LNCaP clone FGC (cell line): ENCODE results near the gene MRTFB.

Experiments
- DNase-seq: peaks from one replicate; pipeline ENCODE4 v3.0.0-alpha.2; 2011; ENCODE audit warnings: low read depth
- H3K4me3 ChIP-seq: 2 replicates; pipeline ENCODE4 v1.5.1; 2011; ENCODE audit warnings: mild to moderate bottlenecking, low read depth, low read length, control low read depth
- TF ChIP-seq, protein P1 (sequence below): IDR thresholded peaks from 2 replicates; pipeline ENCODE4 v1.5.1; 2012; ENCODE audit warnings: mild to moderate bottlenecking; ENCODE audit not compliant: control insufficient read depth, insufficient read depth; ENCODE audit errors: extremely low read depth

MRTFB gene

DNA sequence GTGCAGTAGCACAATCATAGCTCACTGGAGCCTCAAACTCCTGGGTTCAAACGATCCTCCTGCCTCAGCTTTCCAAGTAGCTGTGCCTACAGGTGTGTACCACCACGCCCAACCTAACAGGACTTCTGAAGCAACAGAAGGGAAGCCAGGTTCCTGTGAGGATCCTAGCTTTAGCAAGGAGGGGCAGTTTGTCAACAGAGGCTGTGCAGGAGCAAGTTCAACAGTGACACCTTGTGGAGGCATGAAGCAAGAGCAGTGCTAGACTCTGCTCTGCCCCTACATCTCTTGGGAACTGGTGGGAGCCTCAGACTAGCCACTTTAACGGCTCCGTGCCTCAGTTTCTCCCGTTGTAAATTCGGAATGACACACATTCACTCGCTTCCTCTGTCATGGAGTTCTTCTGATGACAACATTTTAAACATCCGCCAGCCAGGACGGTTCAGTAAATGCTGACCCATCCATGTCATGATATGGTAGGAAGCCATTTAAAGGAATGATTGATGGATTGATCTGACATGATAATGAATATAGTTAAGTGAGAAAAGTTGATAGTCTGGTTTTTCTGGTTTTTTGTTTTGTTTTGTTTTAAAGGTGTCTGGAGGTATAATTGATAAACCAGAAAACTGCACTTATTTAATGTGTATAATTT, 218.7 kb downstream of the MRTFB start:
- DNase-seq, result no peak
- no peak overlapping the region for H3K4me3 ChIP-seq
- TF ChIP-seq, protein P1, sequence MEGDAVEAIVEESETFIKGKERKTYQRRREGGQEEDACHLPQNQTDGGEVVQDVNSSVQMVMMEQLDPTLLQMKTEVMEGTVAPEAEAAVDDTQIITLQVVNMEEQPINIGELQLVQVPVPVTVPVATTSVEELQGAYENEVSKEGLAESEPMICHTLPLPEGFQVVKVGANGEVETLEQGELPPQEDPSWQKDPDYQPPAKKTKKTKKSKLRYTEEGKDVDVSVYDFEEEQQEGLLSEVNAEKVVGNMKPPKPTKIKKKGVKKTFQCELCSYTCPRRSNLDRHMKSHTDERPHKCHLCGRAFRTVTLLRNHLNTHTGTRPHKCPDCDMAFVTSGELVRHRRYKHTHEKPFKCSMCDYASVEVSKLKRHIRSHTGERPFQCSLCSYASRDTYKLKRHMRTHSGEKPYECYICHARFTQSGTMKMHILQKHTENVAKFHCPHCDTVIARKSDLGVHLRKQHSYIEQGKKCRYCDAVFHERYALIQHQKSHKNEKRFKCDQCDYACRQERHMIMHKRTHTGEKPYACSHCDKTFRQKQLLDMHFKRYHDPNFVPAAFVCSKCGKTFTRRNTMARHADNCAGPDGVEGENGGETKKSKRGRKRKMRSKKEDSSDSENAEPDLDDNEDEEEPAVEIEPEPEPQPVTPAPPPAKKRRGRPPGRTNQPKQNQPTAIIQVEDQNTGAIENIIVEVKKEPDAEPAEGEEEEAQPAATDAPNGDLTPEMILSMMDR, result peak; percentile 68

DNA sequence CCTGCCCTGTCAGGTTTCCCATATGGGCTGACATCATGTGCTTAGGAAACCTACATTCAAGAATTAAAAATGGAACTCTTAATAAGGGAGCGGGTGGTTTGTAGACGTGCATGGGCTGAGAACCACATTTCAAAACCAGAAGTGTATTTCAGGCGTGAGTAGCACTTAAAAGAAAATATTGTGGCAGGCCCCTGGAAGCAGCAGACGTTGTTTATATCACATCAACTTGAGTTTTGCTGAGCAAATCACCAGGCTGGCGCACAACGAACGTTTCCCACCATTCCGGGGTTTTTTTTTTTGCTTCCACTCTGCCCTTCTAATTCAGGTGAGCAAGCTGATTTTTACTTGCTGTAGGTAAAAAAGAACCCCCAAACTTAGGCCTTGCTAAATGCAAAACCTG, 220.2 kb downstream of the MRTFB start:
- TF ChIP-seq, protein P1, result no peak
- no peak overlapping the region for H3K4me3 ChIP-seq
- no peak for DNase-seq

DNA sequence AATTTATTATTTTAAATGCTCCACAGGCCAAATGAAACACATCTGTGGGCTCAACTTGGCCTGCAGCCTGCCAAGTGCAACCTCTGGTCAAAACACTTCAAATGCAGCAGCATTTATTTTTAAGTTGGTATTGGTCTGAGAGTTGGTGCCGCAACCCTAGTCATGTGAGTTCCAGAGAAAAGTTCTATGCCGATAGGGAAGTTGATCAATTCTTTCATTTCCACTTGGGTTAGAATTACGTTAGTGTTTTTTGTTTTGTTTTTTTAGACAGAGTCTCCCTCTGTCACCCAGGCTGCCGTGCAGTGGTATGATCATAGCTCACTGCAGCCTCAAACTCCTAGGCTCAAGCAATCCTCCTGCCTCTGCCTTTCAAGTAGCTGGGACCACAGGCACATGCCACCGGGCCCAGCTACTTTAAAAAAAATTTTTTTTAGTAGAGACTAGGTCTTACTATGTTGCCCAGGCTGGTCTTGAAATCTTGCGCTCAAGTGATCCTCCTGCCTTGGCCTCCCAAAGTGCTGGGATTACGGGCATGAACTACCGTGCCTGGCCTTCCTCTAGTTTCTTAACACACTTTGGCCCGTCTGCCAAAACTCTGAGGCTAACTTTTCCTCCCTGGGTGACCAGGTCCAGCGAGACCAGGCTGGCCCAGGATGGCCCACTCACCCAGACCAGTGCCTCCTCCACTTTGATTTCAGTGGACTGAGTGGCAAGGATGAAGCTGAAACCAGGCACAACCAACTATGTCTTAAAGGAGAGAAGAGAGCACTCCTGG, 221.1 kb downstream of the MRTFB start:
- TF ChIP-seq, protein P1, result no peak
- no peak for DNase-seq
- no peak overlapping the region for H3K4me3 ChIP-seq

DNA sequence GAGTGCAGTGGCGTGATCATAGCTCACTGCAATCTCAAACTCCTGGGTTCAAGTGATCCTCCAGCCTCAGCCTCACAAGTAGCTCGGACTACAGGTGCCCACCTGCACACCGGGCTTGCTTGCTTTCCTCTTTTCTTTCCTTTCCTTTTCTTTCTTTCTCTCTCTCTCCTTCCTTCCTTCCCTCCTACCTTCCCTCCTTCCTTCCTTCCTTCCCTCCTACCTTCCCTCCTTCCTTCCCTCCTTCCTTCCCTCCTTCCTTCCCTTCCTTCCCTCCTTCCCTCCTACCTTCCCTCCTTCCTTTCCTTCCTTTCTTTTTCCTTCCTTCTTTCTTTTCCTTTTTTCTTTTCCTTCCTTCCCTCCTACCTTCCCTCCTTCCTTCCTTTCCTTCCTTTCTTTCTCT, 225.5 kb downstream of the MRTFB start:
- DNase-seq, result no peak
- TF ChIP-seq, protein P1, result no peak
- no peak overlapping the region for H3K4me3 ChIP-seq

DNA sequence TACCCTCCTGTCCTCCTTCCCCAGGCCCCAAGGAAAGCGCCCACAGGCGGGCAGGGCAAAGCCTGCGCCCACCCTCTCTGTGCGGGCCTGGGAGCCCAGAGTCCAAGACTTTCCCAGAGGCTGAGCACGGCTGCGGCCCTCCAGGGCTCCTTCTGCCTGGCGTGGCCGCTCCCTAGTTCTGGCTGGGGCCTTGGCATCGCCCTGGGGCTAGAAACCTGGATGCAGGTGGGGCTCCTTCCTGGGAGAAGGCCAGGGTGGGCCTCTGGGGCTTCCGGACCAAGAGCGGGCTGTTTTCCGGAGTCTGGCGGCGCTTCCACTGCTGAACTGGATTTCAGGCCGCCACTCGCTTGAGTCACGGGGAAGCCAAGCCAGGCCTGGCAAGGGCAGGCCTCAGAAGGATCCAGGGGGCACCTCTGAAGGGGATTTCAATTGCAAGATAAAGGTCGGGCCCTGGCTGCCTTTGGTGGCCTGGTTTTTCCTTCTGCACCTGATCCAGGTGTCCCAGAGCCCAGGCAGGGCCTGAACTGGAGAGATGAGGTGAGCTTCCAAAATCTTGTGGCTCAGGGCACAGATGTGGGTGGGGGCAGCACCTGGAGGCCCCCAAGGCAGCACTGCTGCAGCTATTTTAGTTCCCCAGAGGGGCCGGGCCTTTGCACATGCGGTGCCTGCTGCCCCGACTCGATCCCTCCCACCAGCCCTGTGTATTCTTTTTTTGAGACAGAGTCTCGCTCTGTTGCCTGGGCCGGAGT, 227.4 kb downstream of the MRTFB start:
- TF ChIP-seq, protein P1, result no peak
- no peak for DNase-seq
- H3K4me3 ChIP-seq, result no peak overlapping the region

DNA sequence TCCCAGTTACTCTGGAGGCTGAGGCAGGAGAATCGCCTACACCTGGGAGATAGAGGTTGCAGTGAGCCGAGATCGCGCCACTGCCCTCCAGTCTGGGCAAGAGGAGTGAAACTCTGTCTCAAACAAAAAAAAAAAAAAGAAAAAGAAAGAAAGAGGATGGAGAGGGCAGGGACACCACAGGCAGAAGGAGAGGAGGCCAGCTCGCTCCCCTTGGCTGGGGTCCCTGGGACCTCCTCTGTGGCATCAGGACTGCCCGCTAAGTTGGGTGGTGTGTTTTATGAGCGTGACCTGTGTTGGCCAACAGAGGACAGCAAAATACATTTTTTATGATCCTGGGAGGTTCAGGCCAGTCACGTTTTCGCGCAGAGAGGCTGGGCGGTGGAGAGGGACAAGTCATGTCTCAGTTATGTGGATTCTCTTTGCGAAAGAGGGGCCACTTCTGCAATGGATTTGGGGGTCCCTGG, 229.6 kb downstream of the MRTFB start:
- TF ChIP-seq, protein P1, result peak; percentile 96
- peak; percentile 60 for DNase-seq
- no peak overlapping the region for H3K4me3 ChIP-seq
